ENCODE measurements around the gene POLR3E.
A peak's percentile ranks its signal among the peaks of the same experiment; 100 is the strongest.

POLR3E gene

GRCh38 chr16:22327446-22327775 lies 30.2 kb downstream of the POLR3E start:
- Histone ChIP-seq H3K27ac (ENCODE audit: low read length, poor library complexity, severe bottlenecking) (no peak overlapping the region), H3K4ac (ENCODE audit: low read depth in 1 of 2, low read length in 2 of 2) (no peak overlapping the region), H2BK12ac (ENCODE audit: low read length in 2 of 2) (no peak overlapping the region), H3K4me3 (ENCODE audit: insufficient read depth in 1 of 2, low read depth in 1 of 2, low read length in 2 of 2) (no peak overlapping the region), H2BK5ac (ENCODE audit: low read depth, low read length, poor library complexity, severe bottlenecking) (no peak overlapping the region), H3K18ac (ENCODE audit: low read depth in 1 of 2, low read length in 2 of 2) (no peak overlapping the region), H3K9me3 (ENCODE audit: control insufficient read depth, low read length) (no peaks in the 10 kb centered on the region), H2AFZ (ENCODE audit: low read depth, low read length) (no peak overlapping the region), H3K79me1 (replicated peaks; ENCODE audit: low read length, poor library complexity, severe bottlenecking) (peaks cover 38% of the 10 kb centered on the region), H3K4me1 (ENCODE audit: control insufficient read depth, insufficient read depth, low read depth, low read length) (no peaks in the 10 kb centered on the region), H3K14ac (ENCODE audit: low read length in 2 of 2) (no peak overlapping the region), H2AK5ac (ENCODE audit: low read length, severe bottlenecking) (no peak overlapping the region), H2BK15ac (ENCODE audit: low read depth, poor library complexity, severe bottlenecking) (no peak overlapping the region), H3K27me3 (ENCODE audit: control insufficient read depth in 1 of 2, insufficient read depth in 1 of 2, low read length in 2 of 2) (no peaks in the 10 kb centered on the region), H3K4me2 (ENCODE audit: low read length, poor library complexity, severe bottlenecking) (no peak overlapping the region), H3K36me3 (ENCODE audit: control insufficient read depth in 1 of 2, insufficient read depth in 2 of 2, low read depth in 1 of 2, low read length in 2 of 2) (peaks cover 75 to 77% of the 10 kb centered on the region in 2 experiments), H2BK120ac (ENCODE audit: low read depth, low read length) (no peak overlapping the region), H4K8ac (ENCODE audit: low read length) (no peak overlapping the region), H3K23ac (ENCODE audit: low read length in 2 of 2) (no peak overlapping the region), H3K9ac (ENCODE audit: low read length) (no peak overlapping the region), H4K91ac (ENCODE audit: low read length) (no peak overlapping the region)
- WGBS = 96% methylated on average over 6 of the region's 6 CpGs
- DNase-seq = no peak

GRCh38 chr16:22328081-22328725 lies 31.0 kb downstream of the POLR3E start:
- no peak overlapping the region for H3K4me3 ChIP-seq (ENCODE audit: insufficient read depth in 1 of 2, low read depth in 1 of 2, low read length in 2 of 2)
- no peak overlapping the region for H2AK5ac ChIP-seq (ENCODE audit: low read length, severe bottlenecking)
- H3K27ac ChIP-seq (ENCODE audit: low read length, poor library complexity, severe bottlenecking) = no peak overlapping the region
- no peak overlapping the region for H3K4ac ChIP-seq (ENCODE audit: low read depth in 1 of 2, low read length in 2 of 2)
- H3K27me3 ChIP-seq (ENCODE audit: control insufficient read depth in 1 of 2, insufficient read depth in 1 of 2, low read length in 2 of 2) = no peaks in the 10 kb centered on the region
- peaks cover 31% of the 10 kb centered on the region for H3K79me1 ChIP-seq (replicated peaks; ENCODE audit: low read length, poor library complexity, severe bottlenecking)
- H2BK15ac ChIP-seq (ENCODE audit: low read depth, poor library complexity, severe bottlenecking) = no peak overlapping the region
- H2BK12ac ChIP-seq (ENCODE audit: low read length in 2 of 2) = peak overlapping the region in 1 of 2 experiments; percentile 23
- H3K9ac ChIP-seq (ENCODE audit: low read length) = no peak overlapping the region
- H2BK120ac ChIP-seq (ENCODE audit: low read depth, low read length) = no peak overlapping the region
- H3K18ac ChIP-seq (ENCODE audit: low read depth in 1 of 2, low read length in 2 of 2) = no peak overlapping the region
- no peak overlapping the region for H3K14ac ChIP-seq (ENCODE audit: low read length in 2 of 2)
- no peak overlapping the region for H3K23ac ChIP-seq (ENCODE audit: low read length in 2 of 2)
- H3K36me3 ChIP-seq (ENCODE audit: control insufficient read depth in 1 of 2, insufficient read depth in 2 of 2, low read depth in 1 of 2, low read length in 2 of 2) = peaks cover 72 to 78% of the 10 kb centered on the region in 2 experiments
- H4K8ac ChIP-seq (ENCODE audit: low read length) = no peak overlapping the region
- H2AFZ ChIP-seq (ENCODE audit: low read depth, low read length) = no peak overlapping the region
- H2BK5ac ChIP-seq (ENCODE audit: low read depth, low read length, poor library complexity, severe bottlenecking) = no peak overlapping the region
- H3K9me3 ChIP-seq (ENCODE audit: control insufficient read depth, low read length) = no peaks in the 10 kb centered on the region
- DNase-seq = no peak
- H3K4me2 ChIP-seq (ENCODE audit: low read length, poor library complexity, severe bottlenecking) = no peak overlapping the region
- no peak overlapping the region for H4K91ac ChIP-seq (ENCODE audit: low read length)
- H3K4me1 ChIP-seq (ENCODE audit: control insufficient read depth, insufficient read depth, low read depth, low read length) = no peaks in the 10 kb centered on the region
- WGBS = 97% methylated on average over 10 of the region's 10 CpGs

GRCh38 chr16:22329199-22329695 lies 32.0 kb downstream of the POLR3E start:
- H2BK12ac ChIP-seq (ENCODE audit: low read length in 2 of 2) = no peak overlapping the region
- no peak overlapping the region for H2BK120ac ChIP-seq (ENCODE audit: low read depth, low read length)
- H3K4ac ChIP-seq (ENCODE audit: low read depth in 1 of 2, low read length in 2 of 2) = no peak overlapping the region
- no peak for DNase-seq
- H2AFZ ChIP-seq (ENCODE audit: low read depth, low read length) = no peak overlapping the region
- H3K79me1 ChIP-seq (replicated peaks; ENCODE audit: low read length, poor library complexity, severe bottlenecking) = peaks cover 21% of the 10 kb centered on the region
- no peak overlapping the region for H4K91ac ChIP-seq (ENCODE audit: low read length)
- 98% methylated on average over 9 of the region's 9 CpGs for WGBS
- H3K4me3 ChIP-seq (ENCODE audit: insufficient read depth in 1 of 2, low read depth in 1 of 2, low read length in 2 of 2) = no peak overlapping the region
- peaks cover 65 to 87% of the 10 kb centered on the region in 2 experiments for H3K36me3 ChIP-seq (ENCODE audit: control insufficient read depth in 1 of 2, insufficient read depth in 2 of 2, low read depth in 1 of 2, low read length in 2 of 2)
- no peaks in the 10 kb centered on the region for H3K4me1 ChIP-seq (ENCODE audit: control insufficient read depth, insufficient read depth, low read depth, low read length)
- H3K9ac ChIP-seq (ENCODE audit: low read length) = no peak overlapping the region
- no peak overlapping the region for H3K27ac ChIP-seq (ENCODE audit: low read length, poor library complexity, severe bottlenecking)
- H2BK15ac ChIP-seq (ENCODE audit: low read depth, poor library complexity, severe bottlenecking) = no peak overlapping the region
- no peak overlapping the region for H3K18ac ChIP-seq (ENCODE audit: low read depth in 1 of 2, low read length in 2 of 2)
- no peaks in the 10 kb centered on the region for H3K9me3 ChIP-seq (ENCODE audit: control insufficient read depth, low read length)
- no peak overlapping the region for H3K14ac ChIP-seq (ENCODE audit: low read length in 2 of 2)
- H4K8ac ChIP-seq (ENCODE audit: low read length) = no peak overlapping the region
- no peak overlapping the region for H3K4me2 ChIP-seq (ENCODE audit: low read length, poor library complexity, severe bottlenecking)
- H3K23ac ChIP-seq (ENCODE audit: low read length in 2 of 2) = no peak overlapping the region
- no peak overlapping the region for H2BK5ac ChIP-seq (ENCODE audit: low read depth, low read length, poor library complexity, severe bottlenecking)
- no peak overlapping the region for H2AK5ac ChIP-seq (ENCODE audit: low read length, severe bottlenecking)
- no peaks in the 10 kb centered on the region for H3K27me3 ChIP-seq (ENCODE audit: control insufficient read depth in 1 of 2, insufficient read depth in 1 of 2, low read length in 2 of 2)

DNA sequence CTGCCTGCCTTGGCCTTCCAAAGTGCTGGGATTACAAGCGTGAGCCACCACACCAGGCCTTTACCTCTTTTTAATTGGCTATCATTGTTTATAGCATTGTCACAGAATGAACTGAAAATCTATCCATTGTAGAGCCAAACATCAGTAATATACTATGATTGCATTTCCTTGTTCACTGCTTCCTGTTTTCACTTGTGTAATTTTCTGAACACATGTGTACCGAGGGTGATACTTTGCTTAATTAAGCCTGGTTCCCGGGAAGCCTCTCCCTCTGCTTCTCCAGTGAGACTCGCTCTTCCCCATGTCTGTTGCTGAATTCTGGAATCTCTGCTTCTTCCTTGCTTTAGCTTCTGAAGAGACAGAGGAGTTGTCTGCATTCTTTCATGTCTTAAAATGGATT lies 33.1 kb downstream of the POLR3E start:
- 95% methylated on average over 3 of the region's 4 CpGs for WGBS
- H3K4me3 ChIP-seq (ENCODE audit: insufficient read depth in 1 of 2, low read depth in 1 of 2, low read length in 2 of 2) = no peak overlapping the region

More for the DNA sequence above, 33.1 kb downstream of the POLR3E start:
- no peak overlapping the region for H3K27ac ChIP-seq (ENCODE audit: low read length, poor library complexity, severe bottlenecking)
- H2BK12ac ChIP-seq (ENCODE audit: low read length in 2 of 2) = no peak overlapping the region
- H3K79me1 ChIP-seq (replicated peaks; ENCODE audit: low read length, poor library complexity, severe bottlenecking) = peaks cover 21% of the 10 kb centered on the region
- H3K18ac ChIP-seq (ENCODE audit: low read depth in 1 of 2, low read length in 2 of 2) = no peak overlapping the region
- no peaks in the 10 kb centered on the region for H3K4me1 ChIP-seq (ENCODE audit: control insufficient read depth, insufficient read depth, low read depth, low read length)
- H2BK120ac ChIP-seq (ENCODE audit: low read depth, low read length) = no peak overlapping the region
- no peaks in the 10 kb centered on the region for H3K9me3 ChIP-seq (ENCODE audit: control insufficient read depth, low read length)
- peaks cover 55 to 87% of the 10 kb centered on the region in 2 experiments for H3K36me3 ChIP-seq (ENCODE audit: control insufficient read depth in 1 of 2, insufficient read depth in 2 of 2, low read depth in 1 of 2, low read length in 2 of 2)
- H3K23ac ChIP-seq (ENCODE audit: low read length in 2 of 2) = no peak overlapping the region
- no peak overlapping the region for H4K91ac ChIP-seq (ENCODE audit: low read length)
- DNase-seq = no peak
- no peak overlapping the region for H2AFZ ChIP-seq (ENCODE audit: low read depth, low read length)
- no peak overlapping the region for H3K4ac ChIP-seq (ENCODE audit: low read depth in 1 of 2, low read length in 2 of 2)
- no peak overlapping the region for H2AK5ac ChIP-seq (ENCODE audit: low read length, severe bottlenecking)
- H3K9ac ChIP-seq (ENCODE audit: low read length) = no peak overlapping the region
- no peak overlapping the region for H3K14ac ChIP-seq (ENCODE audit: low read length in 2 of 2)
- no peak overlapping the region for H2BK15ac ChIP-seq (ENCODE audit: low read depth, poor library complexity, severe bottlenecking)
- no peaks in the 10 kb centered on the region for H3K27me3 ChIP-seq (ENCODE audit: control insufficient read depth in 1 of 2, insufficient read depth in 1 of 2, low read length in 2 of 2)
- no peak overlapping the region for H4K8ac ChIP-seq (ENCODE audit: low read length)
- H2BK5ac ChIP-seq (ENCODE audit: low read depth, low read length, poor library complexity, severe bottlenecking) = no peak overlapping the region
- no peak overlapping the region for H3K4me2 ChIP-seq (ENCODE audit: low read length, poor library complexity, severe bottlenecking)
